Measurements from ENCODE around the gene TRAF3. TPM values are rescaled to one million over a fixed set of nuclear protein-coding genes. Genes with fewer than 3 reads are reported as not detected.

TRAF3 gene
- total RNA-seq, 2 experiments from 2014 or later: 39.1 to 40.2 TPM

DNA sequence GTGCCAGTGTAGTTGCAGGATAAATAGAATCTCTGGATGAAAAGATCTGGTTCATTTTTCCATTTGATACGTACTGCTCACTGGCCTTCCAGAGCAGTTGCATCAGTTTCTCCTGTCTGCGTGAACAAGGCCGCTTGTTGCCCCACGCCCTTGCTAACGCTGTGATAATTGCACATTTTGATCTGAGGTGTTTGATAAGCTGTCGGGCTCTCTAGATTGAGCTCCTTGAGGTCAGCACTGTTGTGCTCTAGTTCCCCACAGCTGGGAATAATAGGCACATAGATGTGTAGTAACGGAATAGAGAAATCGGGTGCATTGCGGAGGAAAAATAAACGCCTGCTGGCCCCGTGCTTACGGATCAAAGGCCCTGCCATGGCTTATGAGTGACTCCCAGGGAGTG lies 42.8 kb upstream of the TRAF3 start:
- intact Hi-C loops (cut with micrococcal nuclease): no loop called here
- CTCF ChIA-PET: interaction anchor here (0.9 kb wide), 1 partner anchor 40 kb away, joined by 3 read pairs; no protein-coding TSS in a partner anchor
- Mint-ChIP-seq H3K27me3 (no peaks in the 10 kb centered on the region), H3K36me3 (ENCODE audit: low read depth) (no peaks in the 10 kb centered on the region), H3K4me3 (no peak overlapping the region), H3K4me1 (ENCODE audit: low read depth) (no peaks in the 10 kb centered on the region), H3K27ac (no peak overlapping the region), H3K9me3 (no peaks in the 10 kb centered on the region)
- TF ChIP-seq, protein P1, sequence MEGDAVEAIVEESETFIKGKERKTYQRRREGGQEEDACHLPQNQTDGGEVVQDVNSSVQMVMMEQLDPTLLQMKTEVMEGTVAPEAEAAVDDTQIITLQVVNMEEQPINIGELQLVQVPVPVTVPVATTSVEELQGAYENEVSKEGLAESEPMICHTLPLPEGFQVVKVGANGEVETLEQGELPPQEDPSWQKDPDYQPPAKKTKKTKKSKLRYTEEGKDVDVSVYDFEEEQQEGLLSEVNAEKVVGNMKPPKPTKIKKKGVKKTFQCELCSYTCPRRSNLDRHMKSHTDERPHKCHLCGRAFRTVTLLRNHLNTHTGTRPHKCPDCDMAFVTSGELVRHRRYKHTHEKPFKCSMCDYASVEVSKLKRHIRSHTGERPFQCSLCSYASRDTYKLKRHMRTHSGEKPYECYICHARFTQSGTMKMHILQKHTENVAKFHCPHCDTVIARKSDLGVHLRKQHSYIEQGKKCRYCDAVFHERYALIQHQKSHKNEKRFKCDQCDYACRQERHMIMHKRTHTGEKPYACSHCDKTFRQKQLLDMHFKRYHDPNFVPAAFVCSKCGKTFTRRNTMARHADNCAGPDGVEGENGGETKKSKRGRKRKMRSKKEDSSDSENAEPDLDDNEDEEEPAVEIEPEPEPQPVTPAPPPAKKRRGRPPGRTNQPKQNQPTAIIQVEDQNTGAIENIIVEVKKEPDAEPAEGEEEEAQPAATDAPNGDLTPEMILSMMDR (IDR thresholded peaks at IDR 0.05): no peak
- POLR2A ChIA-PET: interaction anchor here (0.6 kb wide), 1 partner anchor 1034 kb away, joined by 3 read pairs; no protein-coding TSS in a partner anchor
- ATAC-seq (no peak), DNase-seq (no peak)

DNA sequence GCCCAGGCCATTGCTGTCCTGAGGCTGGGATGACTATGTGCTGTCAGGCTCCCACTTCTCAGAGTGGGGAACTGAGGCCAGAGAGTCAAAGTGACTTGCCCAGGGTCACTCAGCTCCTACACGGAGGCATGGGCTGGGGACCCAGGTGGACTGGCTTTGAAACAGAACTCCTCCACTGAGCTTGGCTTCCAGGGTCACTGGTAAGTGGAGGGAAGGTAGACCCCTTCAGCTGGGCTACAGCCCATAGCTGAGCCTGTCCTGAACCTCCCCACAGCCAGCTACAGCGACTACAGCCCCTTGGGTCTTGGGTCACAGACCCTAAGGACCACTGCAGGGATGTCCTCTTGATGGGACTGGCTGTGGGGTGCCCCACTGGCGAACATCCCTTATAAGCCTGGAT lies 40.3 kb upstream of the TRAF3 start:
- TF ChIP-seq, protein P1 (IDR thresholded peaks at IDR 0.05): no peak
- no peaks in the 10 kb centered on the region for H3K4me1 Mint-ChIP-seq (ENCODE audit: low read depth)
- POLR2A ChIA-PET: interaction anchor here (0.6 to 1.1 kb wide), 2 partner anchors 8 to 42 kb away, joined by 3 to 4 read pairs; no protein-coding TSS in a partner anchor
- H3K4me3 Mint-ChIP-seq: no peak overlapping the region
- H3K9me3 Mint-ChIP-seq: peaks cover 1% of the 10 kb centered on the region
- ATAC-seq (no peak), DNase-seq (no peak)
- no peak overlapping the region for H3K27ac Mint-ChIP-seq
- intact Hi-C loops (cut with micrococcal nuclease): no loop called here
- CTCF ChIA-PET: no interaction called here
- H3K27me3 Mint-ChIP-seq: no peaks in the 10 kb centered on the region
- H3K36me3 Mint-ChIP-seq (ENCODE audit: low read depth): peaks cover 6% of the 10 kb centered on the region

DNA sequence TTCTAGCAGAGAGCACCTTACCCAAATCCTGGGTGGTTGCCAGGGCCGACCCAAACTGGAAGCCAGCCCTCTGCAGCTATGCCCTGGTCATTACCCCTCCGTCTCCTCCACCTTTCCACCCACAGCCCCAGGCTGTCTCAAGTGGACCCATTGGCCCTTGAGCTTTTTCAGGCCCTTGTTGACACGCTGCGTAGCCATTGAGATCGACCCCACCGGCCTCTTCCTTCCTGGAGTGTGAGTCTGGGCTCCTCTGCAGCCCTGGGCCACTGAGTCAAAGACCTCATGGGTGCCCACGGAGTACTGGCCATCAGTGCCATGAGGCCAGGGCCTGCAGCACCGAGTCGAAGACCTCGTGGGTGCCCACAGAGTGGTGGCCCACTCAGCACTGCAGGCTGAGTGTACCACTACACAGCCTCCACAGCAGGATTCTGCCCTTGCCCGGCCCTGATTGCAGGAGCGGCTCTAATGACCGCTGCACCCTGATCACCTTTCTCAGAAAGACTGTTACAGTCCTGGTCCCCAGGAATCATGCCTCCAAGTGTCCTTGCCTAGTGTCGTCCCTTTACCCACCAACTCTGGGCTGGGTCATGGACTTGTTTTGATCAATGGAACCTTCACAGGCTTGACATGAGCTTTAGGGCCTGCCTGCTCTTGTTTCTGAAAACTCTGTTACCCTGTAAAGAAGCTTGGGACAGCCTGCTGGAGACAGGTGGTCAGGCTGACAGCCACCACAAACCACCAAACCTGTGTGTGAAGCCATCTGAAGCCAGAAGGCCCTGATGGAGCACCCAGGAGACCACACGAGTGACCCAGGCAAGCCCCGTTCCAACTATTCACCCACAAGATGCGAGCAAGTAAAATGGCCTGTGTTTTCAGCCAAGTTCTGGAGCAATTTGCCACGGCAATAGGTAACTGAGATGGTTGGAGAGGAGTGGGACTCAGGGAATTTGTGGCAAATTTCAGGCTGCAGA lies 39.6 kb upstream of the TRAF3 start:
- Mint-ChIP-seq H3K9me3 (peaks cover 2% of the 10 kb centered on the region), H3K36me3 (ENCODE audit: low read depth) (peaks cover 7% of the 10 kb centered on the region), H3K4me1 (ENCODE audit: low read depth) (no peaks in the 10 kb centered on the region), H3K27ac (no peak overlapping the region), H3K4me3 (no peak overlapping the region), H3K27me3 (no peaks in the 10 kb centered on the region)
- DNase-seq (no peak), ATAC-seq (no peak)
- ChIA-PET POLR2A (interaction anchor here (1.1 kb wide), 1 partner anchor 9 kb away, joined by 3 read pairs; no protein-coding TSS in a partner anchor), CTCF (no interaction called here)
- TF ChIP-seq, protein P1 (IDR thresholded peaks at IDR 0.05): no peak
- intact Hi-C loops (cut with micrococcal nuclease): no loop called here

DNA sequence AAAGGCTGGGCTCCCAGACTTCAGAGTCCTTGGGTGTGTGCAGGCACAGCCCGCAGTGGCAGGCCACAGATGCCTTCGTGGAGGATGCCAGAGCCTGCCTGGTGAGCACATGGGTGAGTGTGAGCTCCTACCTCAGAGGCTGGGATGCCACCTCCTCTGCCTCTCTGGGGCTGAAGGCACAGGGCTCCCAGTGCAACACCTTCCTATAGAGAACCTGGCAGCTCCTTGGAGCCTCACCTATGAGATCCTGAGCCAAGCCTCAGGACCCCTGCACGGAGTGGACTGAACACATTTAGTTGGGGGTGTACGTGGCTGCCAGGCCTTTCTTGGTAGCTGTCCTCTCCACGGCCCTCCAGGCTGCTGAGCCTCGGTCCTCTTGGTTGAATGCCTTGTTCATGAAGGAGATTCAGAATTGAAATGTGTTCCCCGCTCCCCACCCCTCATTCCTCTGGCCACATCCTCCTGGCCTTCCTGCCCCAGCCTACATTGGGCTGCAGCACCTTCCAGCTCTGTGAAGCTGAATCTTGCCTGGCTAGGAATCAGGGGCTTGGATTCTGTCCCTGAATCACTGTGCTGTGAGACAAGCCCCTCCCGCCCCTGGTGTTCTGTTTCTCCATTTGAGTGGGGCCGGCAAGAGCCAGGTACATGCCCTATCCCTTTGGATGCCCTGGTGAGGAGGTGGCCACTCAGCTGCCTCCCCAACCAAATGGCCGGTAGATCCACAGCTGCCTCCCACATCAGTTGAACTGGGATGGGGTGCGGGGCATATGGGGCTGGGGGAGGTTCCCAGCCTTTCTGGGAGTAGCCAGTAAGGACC lies 38.7 kb upstream of the TRAF3 start:
- CTCF ChIA-PET: no interaction called here
- intact Hi-C loops (cut with micrococcal nuclease): no loop called here
- Mint-ChIP-seq H3K9me3 (peaks cover 4% of the 10 kb centered on the region), H3K27me3 (no peaks in the 10 kb centered on the region), H3K27ac (no peak overlapping the region), H3K4me3 (no peak overlapping the region), H3K4me1 (ENCODE audit: low read depth) (no peaks in the 10 kb centered on the region), H3K36me3 (ENCODE audit: low read depth) (peaks cover 12% of the 10 kb centered on the region)
- DNase-seq (no peak), ATAC-seq (no peak)
- POLR2A ChIA-PET: no interaction called here
- TF ChIP-seq, protein P1 (IDR thresholded peaks at IDR 0.05): no peak

DNA sequence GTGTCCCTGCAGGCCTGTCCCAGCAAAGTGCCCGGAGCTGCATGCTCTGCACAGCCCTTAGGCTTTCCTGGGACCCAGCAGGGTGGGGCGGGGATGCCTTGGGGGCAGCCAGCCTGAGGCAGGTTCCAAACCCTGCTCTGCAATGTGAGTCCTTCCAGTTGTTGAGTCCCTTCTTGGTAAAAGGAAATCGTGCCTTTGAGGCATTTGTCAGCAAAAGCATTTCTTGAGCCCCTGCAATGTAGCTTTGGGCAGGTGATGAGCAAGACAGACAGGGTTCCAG lies 38.1 kb upstream of the TRAF3 start:
- ATAC-seq: no peak
- TF ChIP-seq, protein P1 (IDR thresholded peaks at IDR 0.05): no peak
- intact Hi-C loops (cut with micrococcal nuclease): no loop called here
- no peaks in the 10 kb centered on the region for H3K27me3 Mint-ChIP-seq
- H3K9me3 Mint-ChIP-seq: peaks cover 4% of the 10 kb centered on the region
- H3K4me3 Mint-ChIP-seq: no peak overlapping the region
- no peaks in the 10 kb centered on the region for H3K4me1 Mint-ChIP-seq (ENCODE audit: low read depth)
- H3K27ac Mint-ChIP-seq: no peak overlapping the region
- peaks cover 12% of the 10 kb centered on the region for H3K36me3 Mint-ChIP-seq (ENCODE audit: low read depth)
- ChIA-PET POLR2A (no interaction called here), CTCF (no interaction called here)
- no peak for DNase-seq
